Measurements from ENCODE around the gene CYSTM1.

- TF ChIP-seq POLR2A (IDR thresholded peaks at IDR 0.05) (no peak), CTCF (IDR thresholded peaks at IDR 0.05) (no peak)
Measured at GRCh38 chr5:140189253-140189652, 14.3 kb downstream of the CYSTM1 start.
